Raji (cell line): ENCODE measurements around the gene RIN3.

Experiments used
- POLR2A ChIP-seq: IDR thresholded peaks from 2 replicates; pipeline ENCODE4 v1.6.1; 2011; ENCODE audit warnings: low read depth, low read length, control low read depth; ENCODE audit not compliant: insufficient read depth

The RIN3 gene

DNA sequence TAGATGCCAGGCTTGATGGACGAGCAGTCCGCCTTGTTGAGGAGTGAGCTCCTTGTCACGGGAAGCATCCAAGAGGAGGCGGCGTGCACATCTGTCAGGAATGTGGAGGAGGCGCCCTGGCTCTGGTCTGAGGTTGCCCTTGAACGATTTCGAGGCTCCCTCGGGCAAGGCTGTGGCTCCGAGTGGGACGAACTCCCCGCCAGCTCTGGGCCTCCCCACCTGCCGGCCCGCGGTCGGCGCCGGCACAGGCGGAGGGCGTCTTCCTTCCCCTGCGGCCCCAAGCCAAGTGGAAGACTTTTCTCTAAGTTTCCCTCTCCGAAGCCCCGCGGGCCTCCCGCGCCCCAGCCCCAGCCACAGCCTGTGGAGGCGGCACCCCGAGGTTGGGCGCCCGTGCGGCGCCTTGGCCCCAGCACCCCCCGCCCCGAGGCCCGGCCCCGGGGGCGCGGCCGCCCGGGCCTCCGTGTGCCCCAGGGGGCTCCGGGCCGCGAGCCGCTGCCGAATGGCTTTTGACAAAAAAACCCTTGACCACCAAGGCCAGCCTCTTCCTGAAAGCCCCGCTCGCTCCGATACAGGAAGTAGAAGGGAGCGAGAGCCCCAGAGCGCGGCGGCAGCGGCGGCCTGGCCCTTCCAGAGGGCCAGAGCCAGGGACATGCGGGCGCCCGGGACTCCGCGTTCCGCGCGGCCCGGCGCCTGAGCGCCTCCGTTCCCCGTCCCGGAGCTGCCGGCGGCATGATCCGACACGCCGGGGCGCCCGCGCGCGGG lies at the start of gene RIN3:
RIN3 (plus strand) TSS at position 578 of the 762 bp plus-strand sequence; CDS start at position 730, 152 bp downstream.
- TF ChIP-seq POLR2A, result no peak

DNA sequence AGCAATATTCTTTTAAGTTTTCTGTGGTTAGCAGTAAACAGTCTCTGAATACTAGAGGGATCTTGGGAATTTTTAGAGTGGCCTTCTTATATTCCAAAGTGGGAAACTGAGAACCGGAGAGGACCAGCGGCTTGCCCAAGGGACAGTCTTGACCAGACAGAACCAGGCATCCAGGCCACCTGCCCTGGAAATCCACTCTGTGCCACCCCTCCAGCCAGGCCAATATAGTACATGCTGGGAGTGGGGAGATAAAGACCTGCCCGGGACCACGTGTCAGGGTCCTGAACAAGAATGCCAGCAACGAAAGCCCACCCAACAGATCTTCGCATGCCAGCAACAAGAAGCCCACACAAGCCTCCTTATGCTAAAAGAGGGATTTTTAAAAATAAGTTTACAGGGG lies 49.4 kb upstream of the RIN3 start:
- TF ChIP-seq POLR2A, result no peak

GRCh38 chr14:92464716-92465115 lies 48.9 kb upstream of the RIN3 start:
- TF ChIP-seq POLR2A, result no peak

DNA sequence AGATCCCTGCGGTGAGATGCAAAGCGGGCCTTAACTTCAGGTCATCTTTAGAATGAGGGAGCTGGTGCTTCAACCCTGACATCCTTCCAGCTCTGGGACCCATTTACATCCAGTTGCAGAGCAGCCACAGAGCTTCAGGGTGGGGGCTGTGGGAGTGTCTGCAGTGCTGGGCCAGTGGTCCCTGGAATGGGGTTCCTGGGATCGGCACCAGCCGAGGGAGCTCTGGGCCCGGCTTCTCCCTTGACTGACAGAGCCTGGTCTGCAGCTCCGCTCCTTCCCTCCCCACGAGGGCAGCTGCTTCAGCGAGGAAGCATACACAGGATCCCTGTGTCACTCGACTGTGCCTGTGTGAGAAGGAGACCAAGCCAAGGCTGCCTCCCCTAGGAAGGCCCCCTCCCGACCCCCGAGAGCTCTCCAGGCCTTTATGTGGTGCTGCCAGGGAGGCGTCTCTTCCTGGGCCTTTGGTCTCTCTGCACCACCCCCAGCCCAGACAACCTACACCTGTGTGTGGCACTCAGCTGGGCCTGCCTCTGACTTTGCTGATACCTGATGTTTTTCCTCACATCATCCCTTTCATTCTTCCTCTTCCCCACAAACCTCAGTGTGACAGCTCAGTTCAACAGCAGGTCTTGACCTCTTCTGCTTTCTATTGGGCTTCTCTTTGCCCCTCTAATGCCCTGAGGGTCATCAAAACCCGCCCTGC lies 48.1 kb upstream of the RIN3 start:
- TF ChIP-seq POLR2A, result no peak

DNA sequence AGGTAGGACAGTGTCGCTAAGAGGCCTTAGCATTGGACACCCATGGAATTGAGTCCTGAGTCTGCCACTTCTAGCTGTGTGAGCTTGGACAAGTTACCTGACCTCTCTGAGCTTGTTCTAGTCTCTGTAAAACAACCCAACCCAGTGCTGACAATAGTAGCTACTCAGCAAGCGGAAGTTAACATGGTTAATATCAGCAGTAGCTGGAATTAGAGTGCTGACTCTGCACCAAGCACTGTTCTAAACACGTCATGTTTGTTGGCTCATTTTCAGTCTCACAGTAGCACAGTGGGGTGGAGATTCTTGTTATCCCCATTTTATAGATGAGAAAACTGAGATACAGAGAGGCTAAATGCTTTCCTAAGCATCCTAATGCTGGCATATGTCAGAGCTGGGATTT lies 47.5 kb upstream of the RIN3 start:
- TF ChIP-seq POLR2A, result no peak

DNA sequence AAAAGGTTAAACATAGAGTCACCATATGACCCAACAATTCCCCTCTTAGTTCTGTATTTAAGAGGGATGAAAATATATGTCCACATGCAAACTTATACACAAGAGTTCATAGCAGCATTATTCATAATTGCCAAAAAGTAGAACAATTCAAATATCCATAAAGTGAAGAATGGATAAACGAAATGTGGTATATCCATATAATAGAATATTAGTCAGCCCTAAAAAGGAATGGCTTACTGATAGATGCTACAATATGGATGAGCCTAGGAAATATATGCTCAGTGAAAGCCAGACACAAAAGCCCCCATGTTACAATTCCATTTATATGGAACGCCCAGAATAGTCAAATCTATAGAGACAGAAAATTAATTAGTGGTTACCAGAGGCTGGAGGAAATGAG lies 44.1 kb upstream of the RIN3 start:
- TF ChIP-seq POLR2A, result no peak

DNA sequence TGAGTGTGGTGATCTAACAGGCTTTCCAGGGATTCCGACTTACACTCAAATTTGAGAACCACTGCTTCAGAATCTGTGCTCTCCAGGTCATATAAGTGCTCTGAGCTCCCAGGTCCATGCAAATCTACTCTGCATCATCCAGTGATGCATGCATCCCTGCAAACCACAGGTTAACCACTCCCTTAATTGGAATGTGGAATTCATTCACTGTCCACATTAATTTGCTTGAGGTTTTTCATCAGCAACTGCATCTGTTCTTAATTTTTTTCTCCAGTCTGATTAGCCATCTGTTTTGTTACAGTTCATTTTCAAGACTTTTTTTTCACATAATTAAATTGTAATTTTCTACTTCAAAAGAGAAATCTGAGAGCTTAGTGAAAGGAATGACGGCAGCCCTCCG lies 43.4 kb upstream of the RIN3 start:
- TF ChIP-seq POLR2A, result no peak

DNA sequence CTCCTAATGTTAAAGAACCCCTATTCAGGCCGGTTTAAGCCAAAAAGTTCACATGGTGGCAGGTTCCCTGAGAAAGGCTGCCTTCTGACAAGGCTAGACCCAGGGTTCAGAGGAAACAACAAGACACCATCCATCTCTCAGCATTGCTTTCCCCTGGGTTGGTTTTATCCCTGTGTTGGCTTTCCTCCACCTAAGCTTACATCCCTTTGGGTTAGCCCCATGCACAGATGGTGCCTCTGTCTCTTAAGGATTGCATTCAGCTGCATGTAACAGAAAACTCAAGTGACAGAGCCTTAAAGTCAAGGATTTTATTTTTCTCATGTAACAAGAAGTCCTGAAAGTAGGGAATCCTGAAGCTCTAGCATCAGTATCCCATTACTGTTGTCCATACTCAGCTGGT lies 42.8 kb upstream of the RIN3 start:
- no peak for TF ChIP-seq POLR2A

- TF ChIP-seq POLR2A, result no peak
Measured at GRCh38 chr14:92471919-92472318, 41.7 kb upstream of the RIN3 start.

DNA sequence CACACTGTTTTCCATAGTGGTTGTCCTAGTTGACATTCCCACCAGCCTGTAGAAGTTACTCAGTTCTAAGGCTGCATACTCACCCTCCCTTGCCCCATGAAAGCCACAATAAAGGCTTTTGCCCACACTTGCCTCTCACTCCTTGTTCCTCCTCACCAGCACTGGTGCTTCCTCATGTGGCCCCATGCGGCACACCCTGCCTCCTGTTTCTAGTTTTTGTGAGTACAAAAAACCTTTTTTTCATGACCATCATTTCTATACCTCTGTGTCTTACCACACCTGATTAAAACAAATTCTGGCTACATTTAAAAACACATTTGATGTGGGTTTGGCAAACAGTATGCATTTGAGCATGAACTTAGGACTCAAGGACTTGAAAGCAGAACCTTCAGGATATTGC lies 40.7 kb upstream of the RIN3 start:
- no peak for TF ChIP-seq POLR2A

DNA sequence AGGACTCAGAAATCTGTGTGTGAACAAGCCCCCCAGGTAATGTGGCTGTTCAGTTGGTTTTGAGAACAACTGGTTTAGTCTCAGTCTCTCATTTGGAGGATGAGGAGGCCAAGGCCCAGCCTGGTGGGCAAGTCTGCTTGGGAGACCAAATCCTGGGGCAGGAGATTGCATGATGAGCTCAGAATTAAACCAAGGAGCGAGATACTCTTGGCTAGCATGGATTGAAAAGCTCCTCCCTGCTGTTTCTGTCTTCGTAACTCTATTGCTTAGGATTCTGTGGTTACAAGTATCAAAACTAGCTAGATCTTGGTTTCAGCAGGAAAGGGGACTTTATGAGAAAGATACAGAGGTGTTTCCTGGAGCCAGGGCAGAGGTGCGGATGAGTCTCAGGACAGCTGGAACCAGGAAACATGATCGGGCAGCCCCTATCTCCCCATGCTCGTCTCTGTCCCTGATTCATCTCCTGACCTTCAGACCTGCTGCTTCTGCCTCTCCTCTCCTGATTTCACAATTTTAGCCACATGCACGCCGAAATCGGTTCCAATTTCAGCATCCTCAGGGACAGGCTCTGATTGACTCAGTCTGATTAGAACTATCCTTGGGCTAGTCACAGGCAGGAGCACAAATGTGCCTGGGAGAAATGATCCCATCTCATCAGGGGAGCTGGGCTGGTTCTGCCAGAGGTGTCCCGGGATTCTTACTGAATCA lies 40.2 kb upstream of the RIN3 start:
- TF ChIP-seq POLR2A, result no peak

DNA sequence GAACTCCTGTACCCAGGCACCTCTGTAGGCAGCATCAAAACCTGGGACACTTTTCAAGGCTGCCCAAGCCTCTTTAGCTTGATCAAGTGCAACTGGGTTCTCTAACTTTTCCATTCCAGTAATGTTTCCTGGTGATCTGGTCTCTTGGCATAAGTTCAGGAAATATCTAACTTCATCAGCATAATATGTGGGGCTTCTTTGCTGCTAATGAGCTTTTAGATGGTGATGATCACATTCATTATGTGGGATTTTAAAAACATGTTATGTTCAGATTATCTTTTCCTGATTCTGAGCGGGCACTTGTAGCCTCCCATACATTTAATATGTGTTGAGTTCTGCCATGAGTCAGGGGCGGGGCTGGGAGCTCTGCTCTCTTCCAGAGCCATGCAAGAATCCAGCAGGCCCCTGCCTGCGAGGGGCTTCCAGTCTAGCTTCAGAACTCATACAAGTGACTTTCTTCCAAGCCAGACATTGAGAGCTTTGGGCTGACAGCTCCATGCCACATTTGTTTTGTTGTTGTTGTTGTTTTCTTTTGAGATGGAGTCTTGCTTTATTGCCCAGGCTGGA lies 39.5 kb upstream of the RIN3 start:
- no peak for TF ChIP-seq POLR2A

DNA sequence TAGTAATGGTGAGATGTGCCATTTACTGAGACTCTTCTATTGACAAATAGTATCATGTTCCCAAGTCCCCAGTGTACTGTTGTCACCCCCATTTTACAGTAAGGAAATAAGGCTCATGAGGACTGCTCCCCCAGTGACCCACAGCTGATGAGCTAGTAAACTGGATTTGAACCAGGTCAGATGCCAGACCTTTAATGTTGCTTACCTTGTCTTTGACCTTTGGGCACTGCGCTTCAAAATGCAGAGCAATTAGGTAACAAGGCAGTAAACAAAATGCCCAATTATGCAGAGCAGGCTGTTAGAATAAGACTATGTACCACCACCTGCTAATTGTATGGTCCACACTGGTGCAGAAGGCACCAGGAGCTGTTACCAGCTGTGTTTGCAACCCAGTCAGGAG lies 38.5 kb upstream of the RIN3 start:
- no peak for TF ChIP-seq POLR2A

DNA sequence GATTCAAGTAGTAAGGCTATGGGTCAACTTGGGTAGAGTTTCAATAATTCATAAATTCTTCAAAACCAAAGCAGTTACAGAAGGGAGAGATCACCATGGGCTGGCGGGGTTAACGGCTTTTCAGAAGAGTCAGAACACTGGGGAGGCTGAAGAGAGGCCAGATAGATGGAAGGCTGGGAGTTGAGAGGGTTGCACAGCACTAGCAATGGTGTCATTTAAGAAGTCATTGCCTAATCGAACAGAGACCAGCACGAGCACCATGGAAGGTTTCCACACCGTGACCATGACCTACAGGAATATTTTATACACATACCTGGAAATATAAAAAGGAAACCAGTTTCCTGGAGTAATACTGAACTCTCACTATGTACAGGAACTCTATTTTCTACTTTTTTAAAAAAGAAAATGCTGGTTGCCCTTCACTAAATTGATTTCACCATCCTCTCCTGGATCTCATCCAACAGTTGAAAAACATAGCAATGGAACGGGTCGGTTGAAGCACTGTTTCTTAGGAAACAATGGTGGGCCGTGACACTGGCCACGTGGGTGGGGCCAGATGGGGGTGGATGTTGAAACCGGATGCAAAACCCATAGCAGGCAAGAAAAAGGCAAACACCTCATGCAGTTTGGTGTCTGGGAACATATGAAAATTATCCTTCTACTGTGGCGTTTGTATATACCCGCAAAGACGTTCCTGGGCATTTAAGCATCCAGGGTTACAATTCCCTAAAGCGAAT lies 38.0 kb upstream of the RIN3 start:
- TF ChIP-seq POLR2A, result no peak

DNA sequence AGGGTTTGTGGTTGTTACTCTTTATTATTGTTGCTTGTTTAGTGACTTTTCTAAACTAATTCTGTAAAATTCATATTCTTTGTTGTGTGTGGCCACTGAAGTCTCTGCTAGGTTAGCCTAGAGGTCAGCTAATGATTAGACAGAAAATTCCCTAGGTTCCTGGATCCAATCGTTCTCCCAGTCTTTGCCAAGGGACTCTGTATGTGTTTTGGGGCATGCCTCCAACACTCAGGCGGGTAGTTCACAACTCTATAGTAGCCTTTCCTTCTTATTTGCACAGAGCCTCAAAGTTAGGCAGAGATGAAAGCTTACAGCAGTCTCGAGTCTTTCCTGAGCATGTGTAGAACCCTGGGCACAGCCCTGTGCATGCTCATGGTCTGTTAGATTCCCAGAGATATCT lies 32.7 kb upstream of the RIN3 start:
- no peak for TF ChIP-seq POLR2A
